H9 (cell line): Measurements from ENCODE around the gene ANKRD44. TPM values are rescaled to one million over a fixed set of nuclear protein-coding genes. Genes with fewer than 3 reads are reported as not detected.

Source experiments
- DNase-seq: peaks from one replicate; pipeline ENCODE4 v3.0.0-alpha.2; 2017
- H2AFZ ChIP-seq: one replicate; pipeline ENCODE4 v1.6.1; 2013; ENCODE audit warnings: mild to moderate bottlenecking, low read length, control low read depth, moderate library complexity
- H2AK5ac ChIP-seq: 2 replicates; pipeline ENCODE4 v1.6.1; 2013; ENCODE audit warnings: low read length, control low read depth, mixed read lengths; ENCODE audit not compliant: insufficient read length
- H2BK120ac ChIP-seq: one replicate; pipeline ENCODE4 v1.6.1; 2013; ENCODE audit warnings: low read depth, mild to moderate bottlenecking, low read length, control low read depth, inconsistent platforms; ENCODE audit not compliant: poor library complexity, severe bottlenecking
- H2BK12ac ChIP-seq: 2 replicates; pipeline ENCODE4 v1.6.1; 2013; ENCODE audit warnings: low read length, control low read depth, mixed read lengths, low read depth; ENCODE audit not compliant: insufficient read length
- H2BK15ac ChIP-seq: 2 replicates; pipeline ENCODE4 v1.6.1; 2013; ENCODE audit warnings: low read depth, low read length, control low read depth
- H2BK20ac ChIP-seq: one replicate; pipeline ENCODE4 v1.6.1; 2013; ENCODE audit warnings: low read depth, mild to moderate bottlenecking, low read length, control low read depth, inconsistent platforms; ENCODE audit not compliant: poor library complexity, severe bottlenecking
- H2BK5ac ChIP-seq: 2 replicates; pipeline ENCODE4 v1.6.1; 2013; ENCODE audit warnings: low read length, control low read depth, mixed read lengths; ENCODE audit not compliant: insufficient read length
- H3K14ac ChIP-seq: 2 replicates; pipeline ENCODE4 v1.6.1; 2013; ENCODE audit warnings: low read length, control low read depth; ENCODE audit not compliant: insufficient read depth
- H3K18ac ChIP-seq: 2 replicates; pipeline ENCODE4 v1.6.1; 2013; ENCODE audit warnings: low read depth, mild to moderate bottlenecking, mixed read lengths, low read length, control low read depth; ENCODE audit not compliant: insufficient read length
- H3K23ac ChIP-seq: 2 replicates; pipeline ENCODE4 v1.6.1; 2013; ENCODE audit warnings: low read length, control low read depth, mixed read lengths, low read depth; ENCODE audit not compliant: insufficient read length
- H3K23me2 ChIP-seq: 2 replicates; pipeline ENCODE4 v1.6.1; 2013; ENCODE audit warnings: low read depth, mild to moderate bottlenecking, mixed read lengths, low read length, control low read depth; ENCODE audit not compliant: insufficient read length, poor library complexity, severe bottlenecking
- H3K27ac ChIP-seq: 2 replicates; pipeline ENCODE4 v1.5.1; 2013; ENCODE audit warnings: low read length, control low read depth, mixed read lengths, low read depth; ENCODE audit not compliant: insufficient read length
- H3K27me3 ChIP-seq: 2 replicates; pipeline ENCODE4 v1.6.1; 2013; ENCODE audit warnings: low read length, control low read depth, inconsistent platforms; ENCODE audit not compliant: insufficient read depth
- H3K4ac ChIP-seq: 2 replicates; pipeline ENCODE4 v1.6.1; 2013; ENCODE audit warnings: low read depth, mild to moderate bottlenecking, control low read depth, inconsistent platforms, low read length, moderate library complexity
- H3K4me1 ChIP-seq: 2 replicates; pipeline ENCODE4 v1.6.1; 2013; ENCODE audit warnings: low read length, control low read depth, inconsistent platforms; ENCODE audit not compliant: insufficient read depth
- H3K4me2 ChIP-seq: 2 replicates; pipeline ENCODE4 v1.6.1; 2013; ENCODE audit warnings: low read length, control low read depth, mixed read lengths; ENCODE audit not compliant: insufficient read length, insufficient read depth
- H3K56ac ChIP-seq: 2 replicates; pipeline ENCODE4 v1.6.1; 2013; ENCODE audit warnings: low read depth, mild to moderate bottlenecking, mixed read lengths, low read length, control low read depth; ENCODE audit not compliant: insufficient read length
- H3K79me1 ChIP-seq: 2 replicates; pipeline ENCODE4 v1.6.1; 2013; ENCODE audit warnings: low read depth, mild to moderate bottlenecking, moderate library complexity, low read length, control low read depth, inconsistent platforms; ENCODE audit not compliant: insufficient read depth, poor library complexity, severe bottlenecking
- H3K79me2 ChIP-seq: 2 replicates; pipeline ENCODE4 v1.6.1; 2013; ENCODE audit warnings: low read length, control low read depth, inconsistent platforms; ENCODE audit not compliant: insufficient read depth
- H3K9ac ChIP-seq: 2 replicates; pipeline ENCODE4 v1.6.1; 2013; ENCODE audit warnings: low read length, control low read depth, mixed read lengths; ENCODE audit not compliant: insufficient read length; ENCODE audit errors: extremely low read depth
- H3K9me3 ChIP-seq: one replicate; pipeline ENCODE4 v1.6.1; 2013; ENCODE audit warnings: low read depth, low read length, inconsistent platforms; ENCODE audit not compliant: control insufficient read depth
- H3T11ph ChIP-seq: one replicate; pipeline ENCODE4 v1.6.1; 2013; ENCODE audit warnings: mild to moderate bottlenecking, low read length, control low read depth, inconsistent platforms
- H4K20me1 ChIP-seq: one replicate; pipeline ENCODE4 v1.6.1; 2013; ENCODE audit not compliant: control insufficient read depth, insufficient read length, insufficient read depth
- H4K5ac ChIP-seq: 2 replicates; pipeline ENCODE4 v1.6.1; 2013; ENCODE audit warnings: low read depth, mild to moderate bottlenecking, mixed read lengths, low read length, control low read depth; ENCODE audit not compliant: insufficient read length
- H4K8ac ChIP-seq: replicated peaks from 2 replicates; pipeline ENCODE4 v1.6.1; 2013; ENCODE audit warnings: low read length, control low read depth, mixed read lengths, low read depth; ENCODE audit not compliant: insufficient read length
- H4K91ac ChIP-seq: 2 replicates; pipeline ENCODE4 v1.6.1; 2013; ENCODE audit warnings: low read depth, mild to moderate bottlenecking, moderate library complexity, mixed read lengths, low read length, control low read depth; ENCODE audit not compliant: insufficient read length
- H3K27ac Mint-ChIP-seq, 3 experiments: 2 replicates in 2 of 3; 3 replicates in 1 of 3; pipeline ENCODE4 v1.8.0; 2020 to 2021; ENCODE audit warnings: mixed read lengths in 3 of 3, mild to moderate bottlenecking in 1 of 3, moderate library complexity in 1 of 3
- H3K27me3 Mint-ChIP-seq: 2 replicates; pipeline ENCODE4 v1.8.0; 2021; ENCODE audit warnings: low read depth, mild to moderate bottlenecking, moderate library complexity, mixed read lengths
- H3K36me3 Mint-ChIP-seq, 3 experiments: 2 replicates in 2 of 3; 3 replicates in 1 of 3; pipeline ENCODE4 v1.8.0; 2020 to 2021; ENCODE audit warnings: low read depth in 3 of 3, mixed read lengths in 3 of 3; ENCODE audit not compliant: insufficient read depth in 1 of 3
- H3K4me1 Mint-ChIP-seq, 2 experiments: 2 replicates each; pipeline ENCODE4 v1.8.0; 2020; ENCODE audit warnings: mixed read lengths in 2 of 2
- H3K4me3 Mint-ChIP-seq, 2 experiments: 2 replicates in 1 of 2; 3 replicates in 1 of 2; pipeline ENCODE4 v1.8.0; 2020 to 2021; ENCODE audit warnings: mild to moderate bottlenecking in 2 of 2, mixed read lengths in 2 of 2, moderate library complexity in 1 of 2
- H3K9me3 Mint-ChIP-seq, 2 experiments: 2 replicates in 1 of 2; 3 replicates in 1 of 2; pipeline ENCODE4 v1.8.0; 2020; ENCODE audit warnings: mild to moderate bottlenecking in 2 of 2, mixed read lengths in 2 of 2, moderate library complexity in 1 of 2
- CTCF ChIP-seq: fragments of 200-600 bp; sonication (generic); conservative IDR thresholded peaks from 3 replicates; pipeline ENCODE4 v1.8.0; 2021; ENCODE audit warnings: antibody characterized with exemption, mild to moderate bottlenecking
- WGBS: extraction: QIAGEN DNeasy Blood & Tissue Kit; methylation state at CpG from one replicate; pipeline ENCODE4 v1.1.7; 2013; ENCODE audit warnings: missing lambda C conversion rate, low lambda C conversion rate, mixed read lengths; ENCODE audit not compliant: insufficient read length; ENCODE audit errors: extremely low coverage; 5-methylcytosine and 5-hydroxymethylcytosine counted together
- total RNA-seq: library from RNA; stranded (reverse); gene quantifications from 2 replicates; pipeline ENCODE4 v1.2.1, GENCODE V29; 2021

The ANKRD44 gene
- total RNA-seq, 1 experiment from 2014 or later = 1.9 TPM

GRCh38 chr2:197286805-197287595 lies 23.6 kb downstream of the ANKRD44 start:
- no peak overlapping the region for H2BK20ac ChIP-seq
- no peak for DNase-seq
- H3K18ac ChIP-seq = no peak overlapping the region
- no peaks in the 10 kb centered on the region for H4K20me1 ChIP-seq
- Mint-ChIP-seq H3K27ac (no peak overlapping the region), H3K27me3 (no peaks in the 10 kb centered on the region), H3K36me3 (no peaks in the 10 kb centered on the region), H3K4me3 (no peak overlapping the region), H3K4me1 (no peaks in the 10 kb centered on the region), H3K9me3 (peaks cover 2 to 3% of the 10 kb centered on the region in 2 experiments; a peak in 2 of 5 replicates)
- H3K56ac ChIP-seq = no peak overlapping the region
- no peak overlapping the region for H3K14ac ChIP-seq
- H2BK120ac ChIP-seq = no peak overlapping the region
- H4K91ac ChIP-seq = no peak overlapping the region
- no CpG with 5 or more reads among the region's 8 CpGs for WGBS
- H2BK15ac ChIP-seq = no peak overlapping the region
- H3K27me3 ChIP-seq = no peaks in the 10 kb centered on the region; the same call in 1 of the 2 replicates
- no peaks in the 10 kb centered on the region for H3K79me2 ChIP-seq
- H2BK5ac ChIP-seq = no peak overlapping the region
- no peak overlapping the region for H3K4ac ChIP-seq
- no peak overlapping the region for H2AK5ac ChIP-seq
- TF ChIP-seq CTCF = no peak
- H2BK12ac ChIP-seq = no peak overlapping the region
- H3T11ph ChIP-seq = no peak overlapping the region
- no peak overlapping the region for H3K9ac ChIP-seq
- no peak overlapping the region for H3K4me2 ChIP-seq
- H2AFZ ChIP-seq = no peak overlapping the region
- no peak overlapping the region for H4K8ac ChIP-seq
- no peak overlapping the region for H4K5ac ChIP-seq
- no peaks in the 10 kb centered on the region for H3K9me3 ChIP-seq
- H3K23ac ChIP-seq = no peak overlapping the region
- no peaks in the 10 kb centered on the region for H3K4me1 ChIP-seq
- H3K27ac ChIP-seq = no peak overlapping the region
- no peaks in the 10 kb centered on the region for H3K23me2 ChIP-seq
- no peaks in the 10 kb centered on the region for H3K79me1 ChIP-seq
